AG09309 (cell line): ENCODE measurements around the gene CD4.
A peak's percentile ranks its signal among the peaks of the same experiment; 100 is the strongest.

Source experiments
- DNase-seq: peaks from one replicate; pipeline ENCODE4 v3.0.0-alpha.2; 2010; ENCODE audit warnings: low read depth
- H3K4me3 ChIP-seq: 2 replicates; pipeline ENCODE4 v1.5.1; 2011; ENCODE audit warnings: mild to moderate bottlenecking, low read depth, low read length, moderate library complexity; ENCODE audit not compliant: control insufficient read depth
- TF ChIP-seq, protein P1 (sequence below): IDR thresholded peaks from 2 replicates; pipeline ENCODE4 v1.5.1; 2011; ENCODE audit warnings: mild to moderate bottlenecking, low read depth, low read length, inconsistent platforms; ENCODE audit not compliant: insufficient read depth, control insufficient read depth; ENCODE audit errors: missing control alignments

Gene CD4

DNA sequence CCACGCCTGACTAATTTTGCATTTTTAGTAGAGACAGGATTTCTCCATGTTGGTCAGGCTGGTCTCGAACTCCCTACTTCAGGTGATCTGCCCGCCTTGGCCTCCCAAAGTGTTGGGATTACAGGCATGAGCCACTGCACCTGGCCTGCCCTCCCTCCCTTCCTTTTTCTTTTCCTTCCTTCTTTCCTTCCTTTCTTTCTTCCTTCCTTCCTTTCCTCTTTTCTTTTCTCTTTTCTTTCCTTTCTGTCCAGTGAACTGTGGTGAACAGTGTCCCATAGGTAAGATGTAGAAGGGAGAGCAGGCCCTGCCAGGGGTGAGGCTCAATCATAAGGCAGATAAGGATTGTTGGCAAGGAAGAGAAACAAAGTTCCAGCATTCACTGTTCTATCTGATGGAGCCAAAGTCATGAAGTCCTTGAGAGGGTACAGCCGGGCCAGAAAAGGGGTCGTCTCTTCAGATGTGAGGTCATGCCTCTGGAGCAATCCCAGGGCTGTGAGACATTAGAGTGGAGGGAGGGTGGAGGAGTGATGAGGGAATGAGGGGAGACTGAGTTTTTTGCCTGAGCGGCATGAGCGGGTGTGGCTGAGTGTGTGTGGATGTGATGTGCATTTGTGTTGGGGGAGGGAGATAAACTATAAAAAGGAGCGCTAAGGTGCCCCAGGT lies 32.2 kb upstream of the CD4 start:
- no peak for DNase-seq
- TF ChIP-seq, protein P1, sequence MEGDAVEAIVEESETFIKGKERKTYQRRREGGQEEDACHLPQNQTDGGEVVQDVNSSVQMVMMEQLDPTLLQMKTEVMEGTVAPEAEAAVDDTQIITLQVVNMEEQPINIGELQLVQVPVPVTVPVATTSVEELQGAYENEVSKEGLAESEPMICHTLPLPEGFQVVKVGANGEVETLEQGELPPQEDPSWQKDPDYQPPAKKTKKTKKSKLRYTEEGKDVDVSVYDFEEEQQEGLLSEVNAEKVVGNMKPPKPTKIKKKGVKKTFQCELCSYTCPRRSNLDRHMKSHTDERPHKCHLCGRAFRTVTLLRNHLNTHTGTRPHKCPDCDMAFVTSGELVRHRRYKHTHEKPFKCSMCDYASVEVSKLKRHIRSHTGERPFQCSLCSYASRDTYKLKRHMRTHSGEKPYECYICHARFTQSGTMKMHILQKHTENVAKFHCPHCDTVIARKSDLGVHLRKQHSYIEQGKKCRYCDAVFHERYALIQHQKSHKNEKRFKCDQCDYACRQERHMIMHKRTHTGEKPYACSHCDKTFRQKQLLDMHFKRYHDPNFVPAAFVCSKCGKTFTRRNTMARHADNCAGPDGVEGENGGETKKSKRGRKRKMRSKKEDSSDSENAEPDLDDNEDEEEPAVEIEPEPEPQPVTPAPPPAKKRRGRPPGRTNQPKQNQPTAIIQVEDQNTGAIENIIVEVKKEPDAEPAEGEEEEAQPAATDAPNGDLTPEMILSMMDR: no peak
- no peak overlapping the region for H3K4me3 ChIP-seq

DNA sequence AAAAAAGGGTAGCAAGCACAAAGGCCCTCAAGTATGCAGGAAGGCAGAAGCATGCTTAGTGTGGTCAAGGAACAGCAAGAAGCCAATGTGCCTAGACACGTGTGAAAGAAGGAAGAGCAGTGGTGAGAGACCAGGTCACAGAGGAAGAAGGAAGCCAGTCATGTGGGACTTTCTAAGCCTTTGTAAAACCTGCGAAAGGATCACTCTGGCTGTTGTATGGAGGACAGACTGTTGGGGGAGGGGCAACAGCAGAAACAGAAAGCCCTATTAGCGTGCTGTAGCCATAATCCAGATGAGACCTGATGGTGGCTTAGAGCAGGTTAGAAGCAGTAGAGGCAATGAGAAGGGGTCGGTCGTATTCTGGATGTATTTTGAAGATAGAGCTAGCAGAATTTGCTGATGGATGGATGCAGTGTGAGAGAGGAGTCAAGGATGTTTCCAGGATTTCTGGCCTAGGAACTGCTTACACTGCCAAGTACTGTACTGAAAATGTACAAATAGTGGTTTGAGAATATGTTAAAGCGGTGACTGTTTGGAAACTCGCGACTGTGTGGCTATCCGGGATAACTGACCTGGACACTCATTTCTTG lies 30.7 kb upstream of the CD4 start:
- H3K4me3 ChIP-seq: no peak overlapping the region
- no peak for DNase-seq
- TF ChIP-seq, protein P1: no peak

DNA sequence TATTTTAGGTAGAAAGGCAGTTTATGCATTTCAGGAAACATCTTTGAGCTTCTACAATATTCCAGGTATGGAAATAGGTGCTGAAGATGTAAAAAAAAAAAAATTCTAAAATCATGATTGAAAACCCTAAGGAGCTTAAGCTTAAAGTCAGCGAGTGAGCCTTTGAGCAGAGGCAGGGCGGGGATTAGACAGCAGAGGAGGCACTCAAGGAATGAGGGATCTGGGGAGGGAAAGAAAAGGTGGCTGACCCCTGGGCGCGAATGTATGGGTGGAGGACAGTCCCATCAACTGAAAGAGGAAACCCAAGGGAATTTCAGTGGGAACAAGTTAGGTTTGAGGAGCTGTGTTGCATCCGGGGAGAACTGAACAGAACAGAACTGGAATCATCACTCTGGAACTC lies 29.6 kb upstream of the CD4 start:
- DNase-seq: no peak
- no peak overlapping the region for H3K4me3 ChIP-seq
- TF ChIP-seq, protein P1: no peak

DNA sequence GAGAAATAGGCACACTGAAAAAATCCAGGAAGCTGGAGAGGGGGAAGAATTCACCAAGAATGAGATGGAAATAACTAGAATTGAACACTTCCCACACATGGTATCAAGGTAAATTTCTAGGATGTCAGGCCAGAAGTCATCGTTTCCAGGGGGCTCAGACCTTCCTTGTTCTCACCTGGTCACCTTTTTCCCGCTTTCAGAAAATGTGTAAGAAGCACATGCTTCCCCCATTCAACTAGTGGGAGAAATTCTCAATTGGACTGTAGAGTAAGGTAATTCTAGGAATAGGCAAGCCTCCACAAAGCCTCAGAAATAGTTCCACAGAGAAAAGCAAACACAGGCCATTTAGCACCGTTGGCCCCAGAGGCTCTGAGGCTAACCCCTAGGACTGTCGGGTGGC lies 25.9 kb upstream of the CD4 start:
- H3K4me3 ChIP-seq: peak overlapping the region; percentile 24
- TF ChIP-seq, protein P1: no peak

DNA sequence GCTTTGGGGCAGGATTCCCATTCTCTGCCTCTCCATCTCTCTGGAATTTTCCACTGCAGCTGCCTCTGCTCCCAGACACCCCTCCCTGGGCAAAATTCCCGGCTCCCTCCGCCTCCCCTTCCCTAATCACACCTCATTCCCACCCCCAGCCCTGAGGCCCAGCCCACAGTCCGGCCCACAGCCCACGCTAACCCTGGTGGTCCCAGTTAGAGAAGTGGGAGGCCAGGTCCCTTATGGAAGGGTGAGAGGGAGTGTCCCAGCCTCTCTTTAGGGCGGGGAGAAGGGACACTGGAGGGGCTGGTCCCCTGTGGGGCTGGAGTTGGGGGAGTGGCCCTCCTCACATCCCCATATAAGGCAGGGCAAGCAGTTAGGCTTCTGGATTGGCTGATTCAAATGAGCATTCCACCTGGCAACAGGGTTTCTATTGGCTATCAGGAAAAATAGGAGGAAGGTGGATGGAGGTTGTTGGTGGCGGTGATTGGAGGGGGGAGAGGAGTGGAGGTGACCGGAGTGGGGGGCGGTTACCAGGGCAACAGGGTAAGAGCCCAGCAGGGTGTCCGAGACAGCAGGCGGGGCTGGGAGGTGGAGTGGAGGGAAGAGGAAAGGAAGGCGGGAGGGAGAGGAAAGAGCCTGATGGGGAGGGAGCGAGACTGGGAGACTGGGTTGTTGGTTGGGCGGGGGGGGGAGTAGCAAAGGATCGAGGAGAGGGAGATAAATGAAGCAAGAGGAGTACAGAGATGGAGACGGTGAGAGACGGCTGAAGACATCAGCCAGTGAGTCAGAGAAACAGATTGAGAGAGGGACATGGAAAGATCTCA lies 25.1 kb upstream of the CD4 start:
- peak; percentile 98 for DNase-seq
- H3K4me3 ChIP-seq: peak overlapping the region; percentile 31
- TF ChIP-seq, protein P1: no peak

More for the DNA sequence above, 25.9 kb upstream of the CD4 start:
- DNase-seq: no peak

DNA sequence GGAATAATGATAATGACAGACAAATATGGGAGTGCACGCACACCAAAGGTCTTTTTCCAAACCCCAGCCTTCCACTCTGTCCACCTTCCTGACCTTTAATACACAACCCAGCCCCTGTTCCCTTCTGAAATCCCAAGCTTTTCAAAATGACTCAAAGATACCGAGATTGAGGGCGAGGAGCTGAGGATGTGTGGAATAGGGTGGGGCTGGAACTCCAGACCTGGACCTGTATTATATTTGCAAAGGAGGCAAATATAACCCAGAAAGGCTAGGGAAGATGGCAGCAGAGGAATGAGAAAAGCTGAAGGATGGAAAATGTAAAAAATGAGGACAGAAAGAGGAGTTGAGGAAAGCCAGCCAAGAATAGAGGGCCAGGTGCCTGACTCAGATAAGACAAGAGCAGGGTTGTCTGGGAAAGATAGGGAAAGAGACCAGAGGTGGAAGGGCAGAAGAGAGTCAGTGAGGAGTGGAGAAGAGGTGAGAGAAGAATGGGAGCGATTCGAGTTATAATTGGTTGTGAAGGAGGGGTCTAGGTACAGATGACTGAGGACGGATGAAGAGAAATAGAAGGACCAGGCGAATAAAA lies 24.2 kb upstream of the CD4 start:
- H3K4me3 ChIP-seq: no peak overlapping the region
- TF ChIP-seq, protein P1: no peak
- no peak for DNase-seq
